Transverse colon (tissue), 4 donors: ENCODE measurements around the gene ALS2.

ENCODE experiments used
- EP300 ChIP-seq: sonication (generic); formaldehyde crosslinking; IDR thresholded peaks from one replicate; pipeline ENCODE4 v1.6.1; 2017; ENCODE audit warnings: antibody characterized with exemption, low read depth
- POLR2A ChIP-seq: fragments of 450-650 bp; IDR thresholded peaks from one replicate; pipeline ENCODE4 v1.6.1; 2016; ENCODE audit warnings: antibody characterized with exemption, mild to moderate bottlenecking, moderate library complexity
- POLR2AphosphoS5 ChIP-seq, 3 donors: sonication (generic); formaldehyde crosslinking; IDR thresholded peaks; one replicate each; pipeline ENCODE4 v1.6.1; 2016; ENCODE audit warnings: antibody characterized with exemption in 3 of 3
- TF ChIP-seq, protein P1 (sequence below), 5 experiments: fragments of 200-600 bp in 3 of 5; fragments of 450-650 bp in 2 of 5; sonication (generic) in 3 of 5; IDR thresholded peaks; 1 replicate in 2 of 5; 2 replicates in 3 of 5; pipeline ENCODE4 v1.5.1; 2016 to 2017; ENCODE audit warnings: antibody characterized with exemption in 5 of 5, inconsistent platforms in 3 of 5, mild to moderate bottlenecking in 2 of 5, moderate library complexity in 1 of 5

DNA sequence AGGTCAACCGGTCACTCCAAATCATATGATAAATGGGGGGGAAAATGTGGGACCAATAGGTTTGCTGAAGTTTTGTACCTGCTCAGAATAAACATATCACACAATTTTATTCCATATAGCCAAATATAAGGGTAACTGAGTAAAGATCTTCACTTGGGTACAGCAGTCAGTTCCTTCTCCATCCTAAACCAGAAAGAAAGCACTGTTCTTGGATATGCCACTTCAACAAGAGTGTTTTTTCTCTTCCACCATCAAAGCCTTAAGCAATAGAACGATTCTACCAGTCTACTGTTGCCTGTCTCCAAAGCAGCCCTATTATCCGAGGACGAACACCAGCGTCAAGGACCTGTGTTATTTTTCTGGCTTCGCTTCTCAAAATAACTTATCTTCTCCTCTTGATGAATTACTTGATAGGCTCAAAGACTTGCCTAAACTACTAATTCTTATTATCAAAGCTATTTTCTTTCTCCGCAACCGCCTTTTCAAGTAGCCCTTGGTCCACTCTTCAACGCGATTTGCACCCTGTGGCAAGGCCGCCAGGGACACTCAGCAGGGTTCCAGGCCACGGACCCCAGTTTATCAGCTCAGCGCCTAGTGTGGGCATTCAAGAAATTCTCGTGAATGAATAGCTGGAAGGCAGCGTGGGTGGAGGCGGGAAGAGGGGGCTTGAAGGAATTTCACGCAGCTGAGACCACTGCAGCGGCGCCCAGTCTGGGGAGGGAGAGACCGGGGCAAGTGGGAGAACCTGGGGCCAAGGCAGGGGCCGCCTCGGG lies 646 bp downstream of the ALS2 start:
- TF ChIP-seq, protein P1, sequence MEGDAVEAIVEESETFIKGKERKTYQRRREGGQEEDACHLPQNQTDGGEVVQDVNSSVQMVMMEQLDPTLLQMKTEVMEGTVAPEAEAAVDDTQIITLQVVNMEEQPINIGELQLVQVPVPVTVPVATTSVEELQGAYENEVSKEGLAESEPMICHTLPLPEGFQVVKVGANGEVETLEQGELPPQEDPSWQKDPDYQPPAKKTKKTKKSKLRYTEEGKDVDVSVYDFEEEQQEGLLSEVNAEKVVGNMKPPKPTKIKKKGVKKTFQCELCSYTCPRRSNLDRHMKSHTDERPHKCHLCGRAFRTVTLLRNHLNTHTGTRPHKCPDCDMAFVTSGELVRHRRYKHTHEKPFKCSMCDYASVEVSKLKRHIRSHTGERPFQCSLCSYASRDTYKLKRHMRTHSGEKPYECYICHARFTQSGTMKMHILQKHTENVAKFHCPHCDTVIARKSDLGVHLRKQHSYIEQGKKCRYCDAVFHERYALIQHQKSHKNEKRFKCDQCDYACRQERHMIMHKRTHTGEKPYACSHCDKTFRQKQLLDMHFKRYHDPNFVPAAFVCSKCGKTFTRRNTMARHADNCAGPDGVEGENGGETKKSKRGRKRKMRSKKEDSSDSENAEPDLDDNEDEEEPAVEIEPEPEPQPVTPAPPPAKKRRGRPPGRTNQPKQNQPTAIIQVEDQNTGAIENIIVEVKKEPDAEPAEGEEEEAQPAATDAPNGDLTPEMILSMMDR (IDR thresholded peaks at IDR 0.05), result peak in 2 of 5 experiments; percentile 12 to 15
- TF ChIP-seq POLR2AphosphoS5 (IDR thresholded peaks at IDR 0.05) (no peak), POLR2A (no peak), EP300 (no peak)
